ENCODE results near the gene IL9R. TPM values are rescaled to one million over a fixed set of nuclear protein-coding genes. Genes with fewer than 3 reads are reported as not detected.

The IL9R gene
- total and polyA plus RNA-seq, 2 experiments from 2014 or later, result 0.31 to 0.39 TPM

DNA sequence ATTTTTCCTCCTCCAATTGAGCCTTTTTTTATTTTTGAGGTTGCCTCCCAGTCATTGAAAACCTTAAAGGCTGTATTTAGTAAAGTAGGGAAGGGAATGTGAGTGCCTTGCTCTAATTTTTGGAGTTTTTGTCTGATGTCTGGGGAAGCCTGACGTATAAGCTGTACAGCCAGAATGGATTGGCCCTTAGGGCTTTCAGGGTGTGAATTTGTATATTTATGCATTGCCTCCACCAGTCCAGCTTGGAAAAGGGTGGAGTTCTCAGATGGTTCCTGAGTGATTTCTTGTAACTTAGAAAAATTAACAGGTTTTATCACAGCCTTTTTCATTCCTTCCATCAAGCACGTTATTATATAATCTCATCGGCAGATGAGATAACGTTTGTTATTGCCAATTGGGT, 8.6 kb upstream of the IL9R start:
- Histone ChIP-seq H3K27ac (ENCODE audit: low read depth) (no peak overlapping the region), H3K4me2 (no peak overlapping the region), H3K4me1 (ENCODE audit: insufficient read depth) (no peaks in the 10 kb centered on the region), H3F3A (replicated peaks; ENCODE audit: low read depth) (no peaks in the 10 kb centered on the region), H4K20me1 (replicated peaks; ENCODE audit: insufficient read depth) (no peaks in the 10 kb centered on the region), H2AFZ (no peak overlapping the region), H3K4me3 (no peak overlapping the region), H3K27me3 (ENCODE audit: insufficient read depth) (no peaks in the 10 kb centered on the region), H3K36me3 (ENCODE audit: insufficient read depth) (0 out of 2 replicates have a peak, but pooled peaks cover 5% of the 10 kb centered on the region), H3K9me2 (ENCODE audit: insufficient read depth) (0 out of 2 replicates have a peak, but pooled peaks cover 5% of the 10 kb centered on the region), H3K79me2 (replicated peaks; ENCODE audit: insufficient read depth) (no peaks in the 10 kb centered on the region)
- Mint-ChIP-seq H3K27me3 (ENCODE audit: insufficient read depth, low read depth, poor library complexity) (peaks cover 2% of the 10 kb centered on the region), H3K9me3 (no peaks in the 10 kb centered on the region; the same call in 1 of the 3 replicates), H3K4me3 (no peak overlapping the region), H3K4me1 (no peaks in the 10 kb centered on the region), H3K27ac (no peak overlapping the region), H3K36me3 (ENCODE audit: low read depth) (peaks cover 24% of the 10 kb centered on the region)
- DNase-seq (ENCODE audit: low spot score), result no peak
- no peak for ATAC-seq
- TF ChIP-seq STAT1 (IDR thresholded peaks at IDR 0.05; ENCODE audit: unreplicated experiment) (no peak), JUNB (IDR thresholded peaks at IDR 0.05; ENCODE audit: unreplicated experiment) (no peak), ZNF114 (CRISPR knock-in tag; IDR thresholded peaks at IDR 0.05) (no peak), NANOG (IDR thresholded peaks at IDR 0.05; ENCODE audit: borderline replicate concordance) (no peak), POLR2AphosphoS5 (IDR thresholded peaks at IDR 0.05; ENCODE audit: low read depth) (no peak), CREB1 (CRISPR knock-in tag; IDR thresholded peaks at IDR 0.05; ENCODE audit: low read depth) (no peak), ZNF331 (CRISPR knock-in tag; IDR thresholded peaks at IDR 0.05; ENCODE audit: low read depth) (no peak), EZH2phosphoT487 (IDR thresholded peaks at IDR 0.05; ENCODE audit: unreplicated experiment) (no peak)
- TF ChIP-seq, protein P1, sequence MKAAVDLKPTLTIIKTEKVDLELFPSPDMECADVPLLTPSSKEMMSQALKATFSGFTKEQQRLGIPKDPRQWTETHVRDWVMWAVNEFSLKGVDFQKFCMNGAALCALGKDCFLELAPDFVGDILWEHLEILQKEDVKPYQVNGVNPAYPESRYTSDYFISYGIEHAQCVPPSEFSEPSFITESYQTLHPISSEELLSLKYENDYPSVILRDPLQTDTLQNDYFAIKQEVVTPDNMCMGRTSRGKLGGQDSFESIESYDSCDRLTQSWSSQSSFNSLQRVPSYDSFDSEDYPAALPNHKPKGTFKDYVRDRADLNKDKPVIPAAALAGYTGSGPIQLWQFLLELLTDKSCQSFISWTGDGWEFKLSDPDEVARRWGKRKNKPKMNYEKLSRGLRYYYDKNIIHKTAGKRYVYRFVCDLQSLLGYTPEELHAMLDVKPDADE (IDR thresholded peaks at IDR 0.05), result no peak
- TF ChIP-seq, protein P2, sequence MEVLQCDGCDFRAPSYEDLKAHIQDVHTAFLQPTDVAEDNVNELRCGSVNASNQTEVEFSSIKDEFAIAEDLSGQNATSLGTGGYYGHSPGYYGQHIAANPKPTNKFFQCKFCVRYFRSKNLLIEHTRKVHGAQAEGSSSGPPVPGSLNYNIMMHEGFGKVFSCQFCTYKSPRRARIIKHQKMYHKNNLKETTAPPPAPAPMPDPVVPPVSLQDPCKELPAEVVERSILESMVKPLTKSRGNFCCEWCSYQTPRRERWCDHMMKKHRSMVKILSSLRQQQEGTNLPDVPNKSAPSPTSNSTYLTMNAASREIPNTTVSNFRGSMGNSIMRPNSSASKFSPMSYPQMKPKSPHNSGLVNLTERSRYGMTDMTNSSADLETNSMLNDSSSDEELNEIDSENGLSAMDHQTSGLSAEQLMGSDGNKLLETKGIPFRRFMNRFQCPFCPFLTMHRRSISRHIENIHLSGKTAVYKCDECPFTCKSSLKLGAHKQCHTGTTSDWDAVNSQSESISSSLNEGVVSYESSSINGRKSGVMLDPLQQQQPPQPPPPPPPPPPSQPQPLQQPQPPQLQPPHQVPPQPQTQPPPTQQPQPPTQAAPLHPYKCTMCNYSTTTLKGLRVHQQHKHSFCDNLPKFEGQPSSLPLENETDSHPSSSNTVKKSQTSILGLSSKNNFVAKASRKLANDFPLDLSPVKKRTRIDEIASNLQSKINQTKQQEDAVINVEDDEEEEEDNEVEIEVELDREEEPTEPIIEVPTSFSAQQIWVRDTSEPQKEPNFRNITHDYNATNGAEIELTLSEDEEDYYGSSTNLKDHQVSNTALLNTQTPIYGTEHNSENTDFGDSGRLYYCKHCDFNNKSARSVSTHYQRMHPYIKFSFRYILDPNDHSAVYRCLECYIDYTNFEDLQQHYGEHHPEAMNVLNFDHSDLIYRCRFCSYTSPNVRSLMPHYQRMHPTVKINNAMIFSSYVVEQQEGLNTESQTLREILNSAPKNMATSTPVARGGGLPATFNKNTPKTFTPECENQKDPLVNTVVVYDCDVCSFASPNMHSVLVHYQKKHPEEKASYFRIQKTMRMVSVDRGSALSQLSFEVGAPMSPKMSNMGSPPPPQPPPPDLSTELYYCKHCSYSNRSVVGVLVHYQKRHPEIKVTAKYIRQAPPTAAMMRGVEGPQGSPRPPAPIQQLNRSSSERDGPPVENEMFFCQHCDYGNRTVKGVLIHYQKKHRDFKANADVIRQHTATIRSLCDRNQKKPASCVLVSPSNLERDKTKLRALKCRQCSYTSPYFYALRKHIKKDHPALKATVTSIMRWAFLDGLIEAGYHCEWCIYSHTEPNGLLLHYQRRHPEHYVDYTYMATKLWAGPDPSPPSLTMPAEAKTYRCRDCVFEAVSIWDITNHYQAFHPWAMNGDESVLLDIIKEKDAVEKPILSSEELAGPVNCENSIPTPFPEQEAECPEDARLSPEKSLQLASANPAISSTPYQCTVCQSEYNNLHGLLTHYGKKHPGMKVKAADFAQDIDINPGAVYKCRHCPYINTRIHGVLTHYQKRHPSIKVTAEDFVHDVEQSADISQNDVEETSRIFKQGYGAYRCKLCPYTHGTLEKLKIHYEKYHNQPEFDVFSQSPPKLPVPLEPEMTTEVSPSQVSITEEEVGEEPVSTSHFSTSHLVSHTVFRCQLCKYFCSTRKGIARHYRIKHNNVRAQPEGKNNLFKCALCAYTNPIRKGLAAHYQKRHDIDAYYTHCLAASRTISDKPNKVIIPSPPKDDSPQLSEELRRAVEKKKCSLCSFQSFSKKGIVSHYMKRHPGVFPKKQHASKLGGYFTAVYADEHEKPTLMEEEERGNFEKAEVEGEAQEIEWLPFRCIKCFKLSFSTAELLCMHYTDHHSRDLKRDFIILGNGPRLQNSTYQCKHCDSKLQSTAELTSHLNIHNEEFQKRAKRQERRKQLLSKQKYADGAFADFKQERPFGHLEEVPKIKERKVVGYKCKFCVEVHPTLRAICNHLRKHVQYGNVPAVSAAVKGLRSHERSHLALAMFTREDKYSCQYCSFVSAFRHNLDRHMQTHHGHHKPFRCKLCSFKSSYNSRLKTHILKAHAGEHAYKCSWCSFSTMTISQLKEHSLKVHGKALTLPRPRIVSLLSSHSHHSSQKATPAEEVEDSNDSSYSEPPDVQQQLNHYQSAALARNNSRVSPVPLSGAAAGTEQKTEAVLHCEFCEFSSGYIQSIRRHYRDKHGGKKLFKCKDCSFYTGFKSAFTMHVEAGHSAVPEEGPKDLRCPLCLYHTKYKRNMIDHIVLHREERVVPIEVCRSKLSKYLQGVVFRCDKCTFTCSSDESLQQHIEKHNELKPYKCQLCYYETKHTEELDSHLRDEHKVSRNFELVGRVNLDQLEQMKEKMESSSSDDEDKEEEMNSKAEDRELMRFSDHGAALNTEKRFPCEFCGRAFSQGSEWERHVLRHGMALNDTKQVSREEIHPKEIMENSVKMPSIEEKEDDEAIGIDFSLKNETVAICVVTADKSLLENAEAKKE (CRISPR knock-in tag; IDR thresholded peaks at IDR 0.05), result no peak
- TF ChIP-seq, protein P3, sequence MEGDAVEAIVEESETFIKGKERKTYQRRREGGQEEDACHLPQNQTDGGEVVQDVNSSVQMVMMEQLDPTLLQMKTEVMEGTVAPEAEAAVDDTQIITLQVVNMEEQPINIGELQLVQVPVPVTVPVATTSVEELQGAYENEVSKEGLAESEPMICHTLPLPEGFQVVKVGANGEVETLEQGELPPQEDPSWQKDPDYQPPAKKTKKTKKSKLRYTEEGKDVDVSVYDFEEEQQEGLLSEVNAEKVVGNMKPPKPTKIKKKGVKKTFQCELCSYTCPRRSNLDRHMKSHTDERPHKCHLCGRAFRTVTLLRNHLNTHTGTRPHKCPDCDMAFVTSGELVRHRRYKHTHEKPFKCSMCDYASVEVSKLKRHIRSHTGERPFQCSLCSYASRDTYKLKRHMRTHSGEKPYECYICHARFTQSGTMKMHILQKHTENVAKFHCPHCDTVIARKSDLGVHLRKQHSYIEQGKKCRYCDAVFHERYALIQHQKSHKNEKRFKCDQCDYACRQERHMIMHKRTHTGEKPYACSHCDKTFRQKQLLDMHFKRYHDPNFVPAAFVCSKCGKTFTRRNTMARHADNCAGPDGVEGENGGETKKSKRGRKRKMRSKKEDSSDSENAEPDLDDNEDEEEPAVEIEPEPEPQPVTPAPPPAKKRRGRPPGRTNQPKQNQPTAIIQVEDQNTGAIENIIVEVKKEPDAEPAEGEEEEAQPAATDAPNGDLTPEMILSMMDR (conservative IDR thresholded peaks at IDR 0.05; ENCODE audit: low read depth in 2 of 2), result no peak
- TF ChIP-seq, protein P4, sequence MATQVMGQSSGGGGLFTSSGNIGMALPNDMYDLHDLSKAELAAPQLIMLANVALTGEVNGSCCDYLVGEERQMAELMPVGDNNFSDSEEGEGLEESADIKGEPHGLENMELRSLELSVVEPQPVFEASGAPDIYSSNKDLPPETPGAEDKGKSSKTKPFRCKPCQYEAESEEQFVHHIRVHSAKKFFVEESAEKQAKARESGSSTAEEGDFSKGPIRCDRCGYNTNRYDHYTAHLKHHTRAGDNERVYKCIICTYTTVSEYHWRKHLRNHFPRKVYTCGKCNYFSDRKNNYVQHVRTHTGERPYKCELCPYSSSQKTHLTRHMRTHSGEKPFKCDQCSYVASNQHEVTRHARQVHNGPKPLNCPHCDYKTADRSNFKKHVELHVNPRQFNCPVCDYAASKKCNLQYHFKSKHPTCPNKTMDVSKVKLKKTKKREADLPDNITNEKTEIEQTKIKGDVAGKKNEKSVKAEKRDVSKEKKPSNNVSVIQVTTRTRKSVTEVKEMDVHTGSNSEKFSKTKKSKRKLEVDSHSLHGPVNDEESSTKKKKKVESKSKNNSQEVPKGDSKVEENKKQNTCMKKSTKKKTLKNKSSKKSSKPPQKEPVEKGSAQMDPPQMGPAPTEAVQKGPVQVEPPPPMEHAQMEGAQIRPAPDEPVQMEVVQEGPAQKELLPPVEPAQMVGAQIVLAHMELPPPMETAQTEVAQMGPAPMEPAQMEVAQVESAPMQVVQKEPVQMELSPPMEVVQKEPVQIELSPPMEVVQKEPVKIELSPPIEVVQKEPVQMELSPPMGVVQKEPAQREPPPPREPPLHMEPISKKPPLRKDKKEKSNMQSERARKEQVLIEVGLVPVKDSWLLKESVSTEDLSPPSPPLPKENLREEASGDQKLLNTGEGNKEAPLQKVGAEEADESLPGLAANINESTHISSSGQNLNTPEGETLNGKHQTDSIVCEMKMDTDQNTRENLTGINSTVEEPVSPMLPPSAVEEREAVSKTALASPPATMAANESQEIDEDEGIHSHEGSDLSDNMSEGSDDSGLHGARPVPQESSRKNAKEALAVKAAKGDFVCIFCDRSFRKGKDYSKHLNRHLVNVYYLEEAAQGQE (IDR thresholded peaks at IDR 0.05; ENCODE audit: unreplicated experiment), result no peak

All from GM23338 (cell line).